ENCODE results near the gene SCEL. TPM values are rescaled to one million over a fixed set of nuclear protein-coding genes. Genes with fewer than 3 reads are reported as not detected.

Gene SCEL
- total RNA-seq, 4 donors from 2014 or later, result 250 to 300 (median 290) TPM

DNA sequence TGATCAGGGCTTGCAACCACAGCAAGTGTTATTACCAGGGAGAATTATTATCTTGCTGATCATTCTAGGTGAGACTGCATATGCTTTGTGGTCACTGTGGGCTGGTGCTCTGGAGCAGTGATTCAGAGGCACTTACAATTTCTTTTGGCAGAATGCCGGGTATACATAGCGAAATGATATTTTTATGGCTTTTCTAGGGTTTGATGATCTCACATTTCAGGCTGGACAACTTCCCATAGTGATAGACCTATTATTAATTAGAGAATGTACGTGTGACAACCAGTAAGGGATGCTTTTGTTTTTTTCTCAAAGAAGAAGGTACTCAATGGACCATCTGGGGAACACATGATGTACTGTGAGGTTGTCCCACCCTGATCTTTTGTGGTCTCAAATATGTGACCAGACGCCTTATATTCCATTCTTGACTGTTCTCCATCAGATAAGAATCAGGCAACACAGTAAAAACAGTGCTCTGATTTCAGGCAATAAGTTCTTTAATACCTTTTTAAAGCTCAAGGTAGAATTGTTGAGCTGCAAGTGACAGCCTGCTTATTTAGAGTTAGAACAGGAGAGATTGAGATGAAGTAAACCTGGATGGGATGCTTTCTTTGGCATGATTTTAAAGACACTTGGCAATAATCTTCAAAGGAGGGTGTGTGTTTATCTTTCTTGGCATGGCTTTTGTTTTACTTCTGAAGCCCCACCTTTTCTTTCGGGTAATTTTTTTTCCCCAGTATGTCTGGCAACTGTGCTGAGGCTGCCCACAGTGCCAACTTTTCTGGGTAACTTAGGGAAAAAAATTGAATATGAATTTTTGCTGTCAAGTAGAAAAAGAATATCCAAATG is 27.4 kb upstream of the SCEL start:
- TF ChIP-seq EP300 (IDR thresholded peaks at IDR 0.05) (no peak), CTCF (IDR thresholded peaks at IDR 0.05) (no peak), POLR2AphosphoS5 (IDR thresholded peaks at IDR 0.05) (no peak), POLR2A (IDR thresholded peaks at IDR 0.05) (no peak)
- H3K4me3 ChIP-seq, result no peak overlapping the region
- H3K36me3 ChIP-seq, result no peaks in the 10 kb centered on the region
- no peaks in the 10 kb centered on the region for H3K9me3 ChIP-seq
- peaks cover 19% of the 10 kb centered on the region for H3K4me1 ChIP-seq
- 21% methylated on average over 5 of the region's 5 CpGs for WGBS
- H3K27me3 ChIP-seq, result no peaks in the 10 kb centered on the region
- H3K27ac ChIP-seq, result no peak overlapping the region
- DNase-seq (ENCODE audit: low spot score in 2 of 2), result no peak

DNA sequence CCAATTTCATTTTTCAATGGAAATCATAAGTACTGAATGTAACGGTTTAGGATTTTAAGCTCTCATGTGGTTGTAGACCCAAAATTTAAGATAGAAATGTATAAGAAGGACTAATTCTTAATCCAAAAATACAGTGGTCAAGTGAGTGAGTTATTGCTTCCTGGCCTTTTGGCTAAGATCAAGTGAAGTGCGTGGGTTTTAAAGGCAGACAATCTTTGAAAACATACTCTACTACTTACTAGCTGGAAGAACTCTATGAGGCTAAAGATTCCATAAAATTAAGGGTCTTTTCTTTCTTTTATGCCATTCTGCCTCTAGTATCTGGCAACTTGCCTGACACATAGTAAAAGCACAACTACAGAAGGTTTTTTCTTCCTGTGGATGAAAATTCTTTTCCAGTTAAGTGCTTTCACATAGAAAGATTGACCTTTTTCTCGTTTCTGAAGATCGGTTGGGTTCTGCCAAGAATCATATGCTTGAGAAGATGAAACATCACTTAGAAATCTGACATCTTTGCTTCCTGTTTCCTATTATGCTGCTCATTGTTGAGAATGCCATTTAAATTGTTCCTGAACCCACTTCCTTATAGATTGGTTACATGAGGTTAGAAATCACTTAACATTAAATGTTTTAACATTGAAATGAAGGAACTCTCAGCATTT is 26.4 kb upstream of the SCEL start:
- no peaks in the 10 kb centered on the region for H3K9me3 ChIP-seq
- WGBS, result 25% methylated on average over 4 of the region's 4 CpGs
- TF ChIP-seq CTCF (IDR thresholded peaks at IDR 0.05) (no peak), POLR2A (IDR thresholded peaks at IDR 0.05) (no peak), POLR2AphosphoS5 (IDR thresholded peaks at IDR 0.05) (no peak), EP300 (IDR thresholded peaks at IDR 0.05) (no peak)
- peaks cover 19% of the 10 kb centered on the region for H3K4me1 ChIP-seq
- no peak overlapping the region for H3K27ac ChIP-seq
- no peak for DNase-seq (ENCODE audit: low spot score in 2 of 2)
- no peak overlapping the region for H3K4me3 ChIP-seq
- H3K36me3 ChIP-seq, result no peaks in the 10 kb centered on the region
- H3K27me3 ChIP-seq, result no peaks in the 10 kb centered on the region

DNA sequence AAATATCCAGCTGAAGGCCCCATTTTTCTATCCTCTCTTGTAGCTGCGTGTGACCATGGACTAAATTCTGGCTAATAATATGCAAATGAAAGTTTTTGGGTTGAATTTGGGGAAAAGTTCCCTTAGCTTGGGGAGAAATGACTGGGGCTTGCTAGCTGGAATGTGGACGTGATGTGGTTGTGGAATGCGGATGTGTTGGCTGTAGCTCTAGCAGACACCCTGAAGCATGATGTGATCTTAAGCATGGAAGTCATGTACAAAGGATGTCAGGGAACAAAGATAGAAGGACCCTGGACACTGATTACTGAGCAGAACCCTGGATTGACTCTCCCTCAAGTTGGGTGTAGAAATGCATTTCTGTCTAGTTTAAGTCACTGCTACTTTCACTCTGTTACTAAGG is 25.4 kb upstream of the SCEL start:
- TF ChIP-seq EP300 (IDR thresholded peaks at IDR 0.05), result no peak
- TF ChIP-seq POLR2A (IDR thresholded peaks at IDR 0.05), result no peak
- TF ChIP-seq POLR2AphosphoS5 (IDR thresholded peaks at IDR 0.05), result no peak
- no peak for TF ChIP-seq CTCF (IDR thresholded peaks at IDR 0.05)
- 91% methylated on average over 3 of the region's 3 CpGs for WGBS
- no peak for DNase-seq (ENCODE audit: low spot score in 2 of 2)
- Histone ChIP-seq H3K9me3 (no peaks in the 10 kb centered on the region), H3K27me3 (no peaks in the 10 kb centered on the region), H3K36me3 (no peaks in the 10 kb centered on the region), H3K4me1 (peaks cover 19% of the 10 kb centered on the region), H3K27ac (no peak overlapping the region), H3K4me3 (no peak overlapping the region)

GRCh38 chr13:77511552-77511951 is 24.0 kb upstream of the SCEL start:
- no peak for TF ChIP-seq POLR2AphosphoS5 (IDR thresholded peaks at IDR 0.05)
- no peak for TF ChIP-seq EP300 (IDR thresholded peaks at IDR 0.05)
- TF ChIP-seq POLR2A (IDR thresholded peaks at IDR 0.05), result no peak
- no peak for TF ChIP-seq CTCF (IDR thresholded peaks at IDR 0.05)
- peaks cover 19% of the 10 kb centered on the region for H3K4me1 ChIP-seq
- WGBS, result 51% methylated on average over 5 of the region's 5 CpGs

DNA sequence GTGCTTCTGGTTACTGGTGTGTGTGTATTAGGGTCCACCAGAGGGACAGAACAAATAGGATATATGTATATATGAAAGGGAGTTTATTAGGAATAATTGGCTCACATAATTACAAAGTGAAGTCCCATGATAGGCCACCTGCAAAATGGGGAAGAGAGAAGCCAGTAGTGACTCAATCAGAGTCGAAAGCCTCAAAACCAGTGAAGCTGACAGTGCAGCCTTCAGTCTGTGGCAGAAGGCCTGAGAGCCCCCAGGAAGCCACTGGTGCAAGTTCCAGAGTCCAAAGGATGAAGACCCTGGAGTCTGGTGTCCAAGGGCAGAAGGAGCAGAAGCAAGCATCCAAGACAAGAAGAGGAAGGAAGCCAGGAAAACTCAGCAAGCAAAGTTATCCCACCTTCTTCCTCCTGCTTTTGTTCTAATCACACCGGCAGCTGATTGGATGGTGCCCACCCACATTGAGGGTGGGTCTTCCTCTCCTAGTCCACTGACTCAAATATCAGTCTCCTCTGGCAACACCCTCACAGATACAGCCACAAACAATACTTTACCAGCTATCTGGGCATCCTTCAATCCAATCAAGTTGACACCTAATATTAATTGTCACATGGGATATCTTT is 21.7 kb upstream of the SCEL start:
- WGBS, result 91% methylated on average over 2 of the region's 2 CpGs
- no peaks in the 10 kb centered on the region for H3K27me3 ChIP-seq
- H3K9me3 ChIP-seq, result no peaks in the 10 kb centered on the region
- H3K4me1 ChIP-seq, result peaks cover 7% of the 10 kb centered on the region
- no peak for DNase-seq (ENCODE audit: low spot score in 2 of 2)
- no peak for TF ChIP-seq POLR2AphosphoS5 (IDR thresholded peaks at IDR 0.05)
- TF ChIP-seq CTCF (IDR thresholded peaks at IDR 0.05), result no peak
- no peak for TF ChIP-seq POLR2A (IDR thresholded peaks at IDR 0.05)
- TF ChIP-seq EP300 (IDR thresholded peaks at IDR 0.05), result no peak
- H3K4me3 ChIP-seq, result no peak overlapping the region
- no peak overlapping the region for H3K27ac ChIP-seq
- H3K36me3 ChIP-seq, result no peaks in the 10 kb centered on the region

More at GRCh38 chr13:77511552-77511951, 24.0 kb upstream of the SCEL start:
- no peaks in the 10 kb centered on the region for H3K27me3 ChIP-seq
- H3K9me3 ChIP-seq, result no peaks in the 10 kb centered on the region
- no peak overlapping the region for H3K4me3 ChIP-seq
- H3K27ac ChIP-seq, result no peak overlapping the region
- DNase-seq (ENCODE audit: low spot score in 2 of 2), result no peak
- H3K36me3 ChIP-seq, result no peaks in the 10 kb centered on the region
